Activated CD4-positive, alpha-beta T cell treated with anti-CD3 and anti-CD28 coated beads, Interleukin-2, amount 50 U/mL, for 4 hours (primary cell): ENCODE data around the gene AHRR.

Experiments used
- DNase-seq, 2 experiments: peaks; one replicate each; pipeline ENCODE4 v3.0.0-alpha.2; 2020

AHRR gene

GRCh38 chr5:446066-446882, 124.8 kb downstream of the AHRR start:
- no peak for DNase-seq

- no peak for DNase-seq
Measured at GRCh38 chr5:446883-447263, 125.4 kb downstream of the AHRR start.

DNA sequence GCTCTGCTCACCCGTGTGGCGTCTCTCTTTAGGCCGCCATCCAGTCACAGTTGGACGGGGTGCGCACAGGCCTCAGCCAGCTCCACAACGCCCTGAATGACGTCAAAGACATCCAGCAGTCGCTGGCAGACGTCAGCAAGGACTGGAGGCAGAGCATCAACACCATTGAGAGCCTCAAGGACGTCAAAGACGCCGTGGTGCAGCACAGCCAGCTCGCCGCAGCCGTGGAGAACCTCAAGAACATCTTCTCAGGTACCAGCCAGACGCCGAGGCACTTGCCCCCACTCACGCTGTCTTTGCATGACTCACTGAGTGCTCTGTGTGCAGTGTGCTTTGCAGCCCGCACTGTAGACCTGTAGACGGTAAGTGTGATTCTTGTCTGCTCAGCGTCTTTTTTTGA, 126.0 kb downstream of the AHRR start:
- DNase-seq = no peak

GRCh38 chr5:448061-448765, 126.7 kb downstream of the AHRR start:
- DNase-seq = no peak

- no peak for DNase-seq
Measured at GRCh38 chr5:448766-449090, 127.2 kb downstream of the AHRR start.

DNA sequence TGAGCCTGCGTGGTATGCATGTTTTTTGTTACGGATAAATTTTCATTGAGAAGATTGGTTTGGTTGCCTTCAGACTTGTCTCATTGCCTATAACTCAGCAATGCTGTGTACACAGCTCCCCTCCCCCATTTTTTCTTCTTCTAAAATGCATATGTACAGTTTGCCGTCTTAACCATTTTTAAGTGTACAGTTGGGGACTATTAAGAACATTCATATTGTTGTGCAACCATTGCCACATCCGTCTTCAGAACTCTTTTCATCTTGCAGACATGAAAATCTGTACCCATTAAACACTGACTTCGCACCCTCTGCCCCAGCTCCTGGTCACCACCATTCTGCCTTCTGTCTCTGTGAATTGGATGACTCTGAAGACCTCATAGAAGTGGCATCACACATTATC, 127.6 kb downstream of the AHRR start:
- DNase-seq = no peak

GRCh38 chr5:451587-452458, 130.3 kb downstream of the AHRR start:
- no peak for DNase-seq

DNA sequence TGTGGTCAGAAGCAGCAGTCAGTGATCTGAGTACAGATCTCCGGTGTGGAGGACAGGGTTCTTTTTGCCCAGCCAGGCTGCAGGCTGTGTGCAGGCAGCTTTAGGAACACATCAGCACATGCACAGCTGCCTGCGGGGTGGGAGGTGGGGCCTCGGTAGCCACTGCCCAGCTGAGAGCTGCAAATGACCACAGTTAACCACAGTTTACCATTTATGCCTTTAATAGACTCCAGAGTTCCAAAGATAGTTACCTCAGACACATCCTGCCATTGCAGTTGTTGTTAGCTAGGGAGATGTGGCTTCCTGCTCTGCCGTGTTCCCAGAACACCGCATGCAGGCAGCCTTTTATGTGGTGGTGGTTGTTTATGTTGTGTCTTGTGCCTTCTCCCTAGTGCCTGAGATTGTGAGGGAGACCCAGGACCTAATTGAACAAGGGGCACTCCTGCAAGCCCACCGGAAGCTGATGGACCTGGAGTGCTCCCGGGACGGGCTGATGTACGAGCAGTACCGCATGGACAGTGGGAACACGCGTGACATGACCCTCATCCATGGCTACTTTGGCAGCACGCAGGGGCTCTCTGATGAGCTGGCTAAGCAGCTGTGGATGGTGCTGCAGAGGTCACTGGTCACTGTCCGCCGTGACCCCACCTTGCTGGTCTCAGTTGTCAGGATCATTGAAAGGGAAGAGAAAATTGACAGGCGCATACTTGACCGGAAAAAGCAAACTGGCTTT, 131.6 kb downstream of the AHRR start:
- no peak for DNase-seq

GRCh38 chr5:453725-454481, 132.4 kb downstream of the AHRR start:
- no peak for DNase-seq

GRCh38 chr5:454936-455335, 133.4 kb downstream of the AHRR start:
- DNase-seq = no peak

DNA sequence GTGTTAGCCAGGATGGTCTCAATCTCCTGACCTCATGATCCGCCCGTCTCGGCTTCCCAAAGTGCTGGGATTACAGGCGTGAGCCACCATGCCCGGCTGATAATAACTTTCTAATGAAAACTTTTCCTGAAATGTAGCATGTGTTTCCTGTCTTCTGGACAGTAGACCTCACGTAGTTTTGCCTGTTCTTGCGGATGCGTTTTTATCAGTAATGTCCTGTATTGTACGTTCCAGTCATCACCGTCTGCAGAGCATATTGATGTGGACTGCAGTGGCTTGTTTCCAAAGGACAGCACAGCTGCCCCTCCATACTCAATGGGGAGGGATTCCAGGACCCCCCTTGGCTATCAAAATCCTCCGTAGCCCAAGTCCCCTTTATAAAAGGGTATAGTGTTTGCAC, 134.3 kb downstream of the AHRR start:
- DNase-seq = no peak

GRCh38 chr5:456351-457194, 135.1 kb downstream of the AHRR start:
- DNase-seq = no peak

GRCh38 chr5:457195-457961, 135.9 kb downstream of the AHRR start:
- no peak for DNase-seq

GRCh38 chr5:458547-459353, 137.2 kb downstream of the AHRR start:
- DNase-seq = peak; percentile 45 to 59

DNA sequence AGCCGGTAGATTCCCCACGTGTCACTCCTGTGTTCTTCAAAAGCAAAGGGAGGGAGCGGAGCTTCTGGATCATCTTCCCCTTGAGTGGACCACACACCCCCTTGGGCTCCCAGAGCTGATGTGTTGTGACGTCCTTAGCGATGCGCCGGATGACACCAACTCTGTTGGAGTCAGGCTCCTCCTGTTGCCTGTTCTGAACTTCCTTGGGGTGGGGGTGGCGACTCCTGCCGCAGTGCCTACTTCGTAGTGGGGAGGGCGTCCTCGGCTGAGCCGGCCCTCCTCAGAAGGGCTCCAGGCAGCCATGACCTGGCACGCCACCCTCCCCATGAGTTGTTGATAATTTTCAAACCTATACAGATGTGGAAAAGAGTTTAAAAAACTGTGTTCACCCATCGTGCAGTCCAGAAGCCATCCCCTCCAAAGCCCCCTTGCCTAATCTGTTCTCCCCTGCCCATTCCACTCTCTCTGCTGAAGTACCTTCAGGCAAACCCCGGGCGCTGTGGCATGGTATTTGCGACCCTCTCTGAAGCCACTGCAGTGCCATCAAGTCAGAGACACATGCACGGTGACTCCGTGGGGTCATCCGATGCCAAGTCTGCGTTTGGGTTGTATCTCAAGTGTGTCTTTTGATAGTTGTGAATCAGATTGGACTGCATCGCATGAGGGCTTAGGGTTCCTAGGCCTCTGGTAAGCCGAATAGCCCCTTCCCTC, 138.2 kb downstream of the AHRR start:
- no peak for DNase-seq

DNA sequence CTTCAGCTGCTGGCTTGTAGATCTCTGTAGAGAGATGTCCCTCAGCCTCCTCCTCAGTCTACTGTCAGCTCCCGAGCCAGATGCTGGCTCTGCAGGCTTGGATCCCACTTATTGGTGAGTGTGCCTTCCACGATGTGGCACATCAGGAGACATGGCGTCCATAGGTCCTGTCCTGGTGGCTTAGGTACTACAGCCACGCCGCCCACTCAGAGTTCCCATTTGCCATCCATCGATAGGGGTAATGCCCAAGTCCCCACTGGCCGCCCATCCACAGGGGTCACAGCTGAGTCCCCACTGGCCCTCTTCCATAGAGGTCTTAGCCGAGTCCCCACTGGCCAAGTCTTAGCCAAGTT, 138.7 kb downstream of the AHRR start:
- DNase-seq = no peak

- DNase-seq = no peak
Measured at GRCh38 chr5:462051-462481, 140.6 kb downstream of the AHRR start.

DNA sequence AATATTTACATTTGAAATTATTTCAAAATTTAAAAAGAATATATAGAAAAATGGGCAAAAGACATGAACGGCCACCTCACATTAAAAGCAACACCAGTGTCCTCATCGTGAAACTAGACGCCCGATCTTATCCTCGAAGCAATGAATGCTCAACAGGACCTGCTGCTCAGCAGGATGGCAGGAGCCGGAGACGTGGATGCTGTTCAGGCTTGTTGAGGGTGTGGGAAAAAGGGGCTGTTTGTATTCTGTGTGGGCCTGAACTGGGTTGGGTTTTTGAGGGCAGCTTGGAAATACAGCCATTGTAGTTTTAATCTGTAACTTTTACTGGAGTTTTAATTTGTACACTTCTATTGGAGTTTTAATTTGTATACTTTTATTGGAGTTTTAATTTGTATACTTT, 141.8 kb downstream of the AHRR start:
- no peak for DNase-seq

DNA sequence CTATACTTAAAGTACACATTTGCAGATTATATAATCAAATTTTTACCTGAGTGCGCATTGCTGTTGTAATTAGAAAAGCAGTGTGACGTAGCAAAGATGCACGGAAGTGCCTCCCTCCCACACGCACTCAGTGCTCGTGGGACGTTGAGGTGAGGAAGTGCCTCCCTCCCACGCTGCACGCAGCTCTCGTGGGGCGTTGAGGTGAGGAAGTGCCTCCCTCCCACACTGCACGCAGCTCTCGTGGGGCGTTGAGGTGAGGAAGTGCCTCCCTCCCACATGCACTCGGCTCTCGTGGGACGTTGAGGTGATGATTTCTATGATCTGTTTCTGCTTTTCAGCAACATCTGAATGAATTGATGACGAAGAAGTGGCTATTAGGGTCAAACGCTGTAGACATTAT, 142.4 kb downstream of the AHRR start:
- peak; percentile 91 to 95 for DNase-seq
